Measurements from ENCODE around the gene WIPF2.

WIPF2 gene

DNA sequence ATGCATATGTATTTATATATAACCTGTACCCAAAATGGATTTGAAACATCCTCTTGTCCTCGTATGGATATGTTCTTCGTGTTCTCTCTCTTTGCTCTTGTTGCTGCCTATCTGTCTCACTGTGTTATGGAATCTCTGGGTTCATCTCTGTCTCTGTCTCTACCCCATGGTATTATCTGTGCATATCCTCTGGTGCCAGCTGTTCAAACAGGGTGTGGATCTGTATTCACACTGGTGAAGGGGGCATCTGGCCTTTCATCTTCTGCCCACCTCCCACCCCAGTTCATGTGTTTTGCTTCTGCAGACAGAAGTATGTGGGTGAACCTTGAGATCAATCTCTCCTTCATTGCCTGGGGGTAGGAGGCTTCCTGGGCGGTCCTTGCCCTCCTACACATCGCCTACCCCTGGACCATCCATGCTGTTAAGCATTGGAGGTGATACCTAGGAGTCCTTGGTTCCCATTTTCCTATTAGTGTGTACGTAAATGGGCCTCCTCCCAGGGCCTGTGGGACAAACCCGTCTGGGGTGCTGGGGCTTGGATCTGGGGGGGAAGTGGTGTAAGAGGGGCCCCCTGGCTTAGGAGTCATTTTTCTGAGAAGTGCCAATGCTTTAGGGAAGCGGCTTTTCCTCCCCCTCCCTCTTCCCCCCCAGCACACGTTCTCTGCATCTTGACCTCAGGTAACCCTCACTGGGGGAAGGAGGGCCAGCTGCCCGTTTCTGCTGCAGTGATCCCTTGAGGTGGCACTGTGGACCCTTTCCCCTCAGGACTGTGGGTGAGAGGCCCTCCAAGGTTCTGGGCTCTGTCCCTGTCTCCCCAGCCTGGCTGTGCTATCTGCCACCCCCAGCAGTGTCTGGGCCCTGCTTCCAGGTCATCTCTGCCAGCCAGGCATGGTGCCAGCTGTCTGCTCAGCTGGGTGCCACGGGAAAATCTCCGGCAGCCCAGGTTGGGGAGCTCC is 111.0 kb downstream of the WIPF2 start:
- peak; percentile 38 for DNase-seq

DNA sequence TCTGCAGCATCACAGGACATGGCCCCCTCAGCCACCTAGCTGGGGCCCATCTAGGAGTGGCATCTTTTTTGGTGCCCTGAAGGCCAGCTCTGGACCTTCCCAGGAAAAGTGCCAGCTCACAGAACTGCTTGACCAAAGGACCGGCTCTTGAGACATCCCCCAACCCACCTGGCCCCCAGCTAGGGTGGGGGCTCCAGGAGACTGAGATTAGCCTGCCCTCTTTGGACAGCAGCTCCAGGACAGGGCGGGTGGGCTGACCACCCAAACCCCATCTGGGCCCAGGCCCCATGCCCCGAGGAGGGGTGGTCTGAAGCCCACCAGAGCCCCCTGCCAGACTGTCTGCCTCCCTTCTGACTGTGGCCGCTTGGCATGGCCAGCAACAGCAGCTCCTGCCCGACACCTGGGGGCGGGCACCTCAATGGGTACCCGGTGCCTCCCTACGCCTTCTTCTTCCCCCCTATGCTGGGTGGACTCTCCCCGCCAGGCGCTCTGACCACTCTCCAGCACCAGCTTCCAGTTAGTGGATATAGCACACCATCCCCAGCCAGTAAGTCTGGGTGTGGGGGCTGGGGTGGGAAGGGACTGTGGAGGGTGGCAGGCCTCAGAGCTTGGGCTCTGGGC is 111.9 kb downstream of the WIPF2 start:
- no peak for DNase-seq

DNA sequence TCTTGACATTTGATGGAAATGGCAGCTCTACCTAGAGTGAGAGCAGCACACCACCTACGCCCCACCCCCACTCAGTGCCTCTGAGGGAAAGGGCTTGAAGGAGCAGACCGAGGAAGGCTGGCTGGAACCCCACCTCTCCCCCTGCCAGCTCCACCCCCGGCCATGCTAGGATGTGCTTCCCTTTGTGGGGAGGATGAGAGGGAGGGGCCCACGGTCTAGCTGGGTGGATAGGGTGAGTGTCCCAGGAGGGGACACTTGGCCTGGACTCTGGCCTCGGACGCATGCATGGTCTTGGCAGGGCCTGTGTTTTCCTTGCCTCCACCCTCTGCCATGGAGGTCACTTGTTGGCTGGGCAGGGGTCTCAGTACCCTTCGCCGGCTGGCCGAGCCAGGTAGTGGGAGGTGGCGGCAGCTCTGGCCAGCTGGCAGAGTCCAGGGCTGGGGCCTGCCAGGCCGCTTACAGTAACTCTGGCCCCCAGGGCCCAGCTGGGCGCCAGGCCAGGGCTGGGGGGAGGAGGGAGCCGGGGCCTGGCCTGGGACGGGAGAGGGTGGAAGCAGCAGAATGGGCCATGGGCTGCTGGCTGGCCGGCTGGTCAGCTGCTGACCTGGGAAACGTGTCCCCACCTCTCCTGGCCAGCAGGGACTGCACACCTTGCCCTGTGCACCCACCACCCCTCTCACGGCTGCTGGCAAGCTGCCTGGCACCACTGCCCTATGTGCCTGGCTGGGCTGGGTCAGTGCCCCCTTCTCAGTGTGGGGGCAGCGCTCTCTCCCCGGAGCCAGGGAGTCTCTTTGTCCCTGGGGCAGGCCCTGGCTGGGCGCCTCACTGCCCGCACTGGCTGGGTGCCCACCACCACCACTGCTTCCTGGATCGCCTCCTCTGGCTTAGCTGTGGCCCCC is 112.9 kb downstream of the WIPF2 start:
- no peak for DNase-seq
